ACHN (cell line): ENCODE data around the gene VAV2.

ENCODE experiments used
- DNase-seq: peaks from one replicate; pipeline ENCODE4 v3.0.0-alpha.2; 2015
- in situ Hi-C: cut with HindIII; loops from 2 replicates; pipeline ENCODE4 v1.10.0; 2017; ENCODE audit warnings: low sequenced_read_pairs, low pct_ligation_motif_present, low pct_unique_long_range_greater_than_20kb

Gene VAV2

DNA sequence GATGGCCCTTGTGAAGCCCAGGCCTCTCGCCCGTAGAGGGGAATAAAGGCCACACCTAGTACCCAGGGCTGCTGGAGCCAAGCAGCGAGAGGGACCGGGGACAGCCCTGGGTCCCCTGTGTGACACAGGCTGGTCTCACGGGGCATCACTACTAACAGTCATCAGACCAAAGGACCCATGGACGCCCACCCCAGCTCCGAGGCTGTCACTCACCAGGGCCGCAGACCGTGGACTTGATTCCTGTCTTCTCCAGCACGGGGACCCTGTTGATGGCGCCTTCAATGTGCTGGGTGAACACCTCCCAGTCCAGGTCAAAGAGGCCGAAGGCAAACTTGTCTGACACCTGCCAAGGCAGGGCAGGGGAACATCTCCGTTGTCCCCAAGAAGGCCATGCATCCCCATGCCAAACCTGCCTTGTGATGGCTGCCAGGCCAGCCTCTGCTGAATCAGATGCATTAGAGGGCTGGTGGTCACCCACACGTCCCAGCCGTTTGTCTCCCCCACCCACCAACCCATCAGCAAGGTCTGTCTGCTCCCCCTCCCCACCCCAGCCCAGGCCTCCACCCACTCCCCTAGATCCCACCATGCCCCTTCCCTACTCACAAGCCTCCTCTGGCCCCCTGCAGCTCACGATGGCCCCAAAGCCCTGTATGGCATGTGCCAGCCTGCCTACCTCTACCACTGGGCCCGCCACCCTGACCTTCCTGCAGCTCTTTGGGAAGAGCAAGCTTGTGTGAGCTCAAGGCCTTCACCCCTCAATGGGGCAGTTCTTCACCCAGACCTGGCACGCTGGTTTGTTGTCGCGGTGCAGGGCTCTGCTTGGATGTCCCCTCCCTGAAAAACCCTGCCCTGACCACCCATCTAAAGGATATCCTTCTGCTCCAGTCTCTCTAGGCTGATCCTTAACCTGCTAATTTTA is 274.8 kb downstream of the VAV2 start:
- DNase-seq: no peak
- in situ Hi-C loops: no loop called here

DNA sequence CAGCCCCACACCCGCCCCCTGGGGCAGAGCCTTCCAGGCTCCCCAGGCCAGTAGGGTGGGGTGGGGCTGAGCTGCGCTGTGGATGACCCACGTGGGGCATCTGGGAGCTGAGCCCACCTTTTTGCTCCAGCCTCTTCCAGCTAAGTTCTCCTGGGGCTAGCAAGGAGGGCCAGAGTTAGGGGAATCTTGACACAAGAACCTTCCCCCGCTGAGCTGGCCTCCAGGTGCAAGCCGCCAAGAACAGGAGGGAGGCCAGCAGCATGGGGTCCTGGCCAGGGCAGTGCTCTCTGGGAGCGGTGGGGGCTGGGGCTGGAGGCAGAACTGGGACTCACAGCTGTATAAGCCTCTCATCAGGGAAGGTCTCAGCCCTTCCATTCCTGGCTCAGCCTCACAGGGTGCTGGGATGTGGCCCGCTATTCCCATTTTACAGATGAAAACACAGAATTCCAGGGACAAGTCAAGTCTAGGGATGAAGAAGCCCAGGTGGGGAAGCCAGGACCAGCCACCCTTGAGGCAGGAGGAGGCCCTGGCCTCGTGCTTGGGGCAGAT is 275.5 kb downstream of the VAV2 start:
- DNase-seq: no peak
- in situ Hi-C loops: no loop called here

DNA sequence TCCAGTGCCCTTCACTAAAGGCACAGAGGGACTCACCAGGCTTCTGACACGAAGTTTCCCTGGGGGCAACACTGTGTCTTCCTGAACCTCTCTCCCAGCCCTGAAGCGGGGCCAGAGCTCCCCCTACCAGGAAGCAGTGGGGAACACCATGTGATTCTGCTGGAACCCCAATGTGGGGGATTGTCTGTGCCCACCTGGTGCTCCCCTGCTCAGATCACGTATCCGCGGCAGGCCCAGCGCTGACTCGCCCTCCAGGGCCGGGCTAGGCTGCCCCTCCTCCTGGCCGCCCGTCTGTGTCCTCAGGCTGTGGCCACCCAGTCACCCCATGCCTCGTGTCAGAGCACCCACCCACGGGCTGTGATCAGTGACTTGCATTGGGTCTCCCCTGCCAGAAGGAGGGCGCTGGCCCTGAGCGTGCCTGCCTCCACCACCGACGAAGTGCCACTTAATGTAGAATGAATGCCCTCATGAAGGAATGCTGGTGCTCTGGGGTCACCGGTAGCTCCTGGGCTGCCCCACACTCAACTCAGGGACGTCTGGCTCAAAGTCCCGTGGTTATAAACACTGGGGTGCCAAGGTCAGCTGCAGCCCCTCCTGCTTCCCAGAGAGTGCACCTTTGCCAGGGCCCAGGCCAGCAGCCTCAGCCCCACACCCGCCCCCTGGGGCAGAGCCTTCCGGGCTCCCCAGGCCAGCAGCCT is 276.1 kb downstream of the VAV2 start:
- in situ Hi-C loops: no loop called here
- DNase-seq: no peak

DNA sequence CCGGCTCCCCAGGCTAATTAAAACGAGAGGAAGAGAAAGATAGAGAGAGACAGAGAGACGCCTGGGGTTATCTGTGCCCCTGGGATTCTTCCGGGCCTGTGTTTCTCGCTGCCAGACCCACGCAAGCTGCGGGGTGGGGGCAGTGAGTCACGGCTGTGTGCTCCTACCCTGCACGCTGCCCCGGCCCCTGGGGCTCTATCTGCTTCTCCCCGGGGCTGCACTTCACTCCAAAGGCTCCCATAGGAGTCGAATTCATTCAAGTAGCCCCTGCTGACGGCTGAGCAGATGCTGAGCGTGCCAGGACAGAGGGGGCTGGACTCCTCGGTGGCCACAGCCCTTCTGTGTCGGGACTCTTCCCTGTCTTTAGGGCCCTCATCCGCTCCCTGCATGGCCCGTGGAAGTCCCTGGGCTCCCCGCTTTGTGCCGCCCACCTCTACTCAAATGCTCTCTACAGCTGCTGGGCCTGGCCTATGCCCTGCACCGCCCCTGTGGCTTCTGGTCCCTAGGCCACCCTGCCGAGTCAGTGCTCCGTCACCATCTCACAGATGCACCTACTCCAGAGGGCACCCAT is 276.7 kb downstream of the VAV2 start:
- in situ Hi-C loops: no loop called here
- no peak for DNase-seq

DNA sequence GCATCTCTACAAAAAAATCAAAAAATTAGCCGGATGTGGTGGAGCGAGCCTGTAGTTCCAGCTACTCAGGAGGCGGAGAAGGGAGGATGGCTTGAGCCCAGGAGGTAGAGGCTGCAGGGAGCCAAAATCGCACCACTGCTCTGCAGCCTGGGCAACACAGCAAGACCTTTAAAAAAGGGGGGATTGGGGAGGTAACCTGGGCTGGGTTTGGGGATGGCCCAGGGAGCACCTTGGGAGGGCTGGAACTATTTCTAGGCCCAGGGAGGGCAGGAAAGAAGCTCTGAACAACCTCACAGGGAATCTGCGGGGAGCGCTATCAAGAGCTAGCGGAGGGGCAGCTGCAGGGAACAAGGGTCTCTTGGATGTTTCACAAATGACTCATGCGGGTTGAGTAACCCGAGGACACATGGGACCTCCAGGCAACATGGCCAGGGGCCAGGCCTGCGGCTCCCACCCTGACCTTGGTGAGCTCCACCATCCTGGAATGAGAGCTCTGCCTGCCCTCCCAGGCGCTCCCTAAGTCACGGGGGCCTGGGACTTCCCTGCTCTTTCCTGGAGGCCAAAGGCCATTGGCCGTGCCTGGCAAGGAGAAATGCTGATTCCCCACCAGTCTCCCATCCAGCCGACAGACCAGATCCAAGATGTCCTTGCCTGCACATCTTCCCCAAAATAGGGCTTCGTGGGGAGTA is 277.4 kb downstream of the VAV2 start:
- no peak for DNase-seq
- in situ Hi-C loops: no loop called here

DNA sequence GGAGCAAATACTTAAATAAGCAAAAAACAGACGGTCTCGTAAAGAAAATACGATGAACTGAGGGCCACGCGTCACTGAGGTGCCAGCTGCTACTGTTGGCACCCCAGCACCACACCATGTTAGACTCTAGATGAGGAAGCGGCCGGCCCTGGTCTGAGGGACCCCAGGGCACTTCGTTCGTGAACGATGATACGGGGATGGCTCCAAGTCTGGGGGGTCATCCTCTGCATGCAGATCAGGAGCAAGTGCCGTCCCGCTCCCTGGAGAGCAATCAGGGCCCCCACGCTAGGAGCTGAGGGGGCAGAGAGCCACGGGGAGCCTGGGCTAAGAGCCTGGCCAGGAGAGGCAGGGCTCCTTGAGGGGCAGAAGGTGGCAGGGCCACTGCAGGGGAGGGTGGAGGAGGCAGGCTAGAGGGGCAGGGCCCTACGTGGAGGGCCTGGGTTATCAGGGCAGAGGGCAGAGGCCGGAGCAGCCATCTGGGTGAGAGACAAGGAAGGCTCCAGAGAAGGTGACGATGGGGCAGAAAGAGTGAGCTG is 278.1 kb downstream of the VAV2 start:
- DNase-seq: no peak
- in situ Hi-C loops: no loop called here

DNA sequence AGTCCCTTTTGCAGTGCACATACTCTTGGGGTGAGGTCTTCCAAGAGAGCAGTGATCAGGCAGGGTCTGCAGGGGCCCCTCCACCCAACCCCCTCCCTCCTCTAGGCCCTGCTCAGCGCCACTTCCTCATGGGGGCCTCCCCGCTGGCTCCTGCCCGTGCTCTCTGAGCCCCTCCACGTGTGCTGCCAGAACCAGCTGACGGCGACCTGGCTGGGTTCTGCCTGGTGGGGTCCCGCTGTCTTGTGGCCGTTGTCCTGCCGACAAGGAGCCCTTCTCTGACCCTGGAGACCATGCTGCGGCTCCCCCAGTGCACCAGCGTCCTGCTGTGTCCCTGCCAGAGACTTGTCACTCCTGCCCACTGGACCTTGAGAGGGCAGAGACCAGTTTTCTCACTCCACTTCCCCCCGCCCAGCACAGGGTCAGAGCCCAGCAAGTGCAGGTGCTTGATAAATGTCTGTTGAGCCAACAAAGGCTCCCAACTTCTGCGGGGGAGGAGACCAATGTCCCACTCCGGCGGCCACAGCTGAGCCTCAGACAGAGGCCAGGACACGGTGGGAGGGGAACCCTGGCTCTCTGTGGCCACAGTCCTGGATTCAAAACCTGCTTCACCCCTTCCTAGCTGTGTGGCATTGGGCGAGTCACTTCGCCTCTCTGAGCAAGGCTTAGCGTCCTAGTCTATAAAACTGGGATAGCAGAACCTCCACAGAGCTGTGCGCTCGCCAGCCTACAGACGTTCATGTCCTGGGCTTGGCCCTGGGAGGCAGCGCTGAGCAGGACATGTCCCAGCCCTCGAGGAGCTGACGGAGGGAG is 278.8 kb downstream of the VAV2 start:
- DNase-seq: no peak
- in situ Hi-C loops: no loop called here

DNA sequence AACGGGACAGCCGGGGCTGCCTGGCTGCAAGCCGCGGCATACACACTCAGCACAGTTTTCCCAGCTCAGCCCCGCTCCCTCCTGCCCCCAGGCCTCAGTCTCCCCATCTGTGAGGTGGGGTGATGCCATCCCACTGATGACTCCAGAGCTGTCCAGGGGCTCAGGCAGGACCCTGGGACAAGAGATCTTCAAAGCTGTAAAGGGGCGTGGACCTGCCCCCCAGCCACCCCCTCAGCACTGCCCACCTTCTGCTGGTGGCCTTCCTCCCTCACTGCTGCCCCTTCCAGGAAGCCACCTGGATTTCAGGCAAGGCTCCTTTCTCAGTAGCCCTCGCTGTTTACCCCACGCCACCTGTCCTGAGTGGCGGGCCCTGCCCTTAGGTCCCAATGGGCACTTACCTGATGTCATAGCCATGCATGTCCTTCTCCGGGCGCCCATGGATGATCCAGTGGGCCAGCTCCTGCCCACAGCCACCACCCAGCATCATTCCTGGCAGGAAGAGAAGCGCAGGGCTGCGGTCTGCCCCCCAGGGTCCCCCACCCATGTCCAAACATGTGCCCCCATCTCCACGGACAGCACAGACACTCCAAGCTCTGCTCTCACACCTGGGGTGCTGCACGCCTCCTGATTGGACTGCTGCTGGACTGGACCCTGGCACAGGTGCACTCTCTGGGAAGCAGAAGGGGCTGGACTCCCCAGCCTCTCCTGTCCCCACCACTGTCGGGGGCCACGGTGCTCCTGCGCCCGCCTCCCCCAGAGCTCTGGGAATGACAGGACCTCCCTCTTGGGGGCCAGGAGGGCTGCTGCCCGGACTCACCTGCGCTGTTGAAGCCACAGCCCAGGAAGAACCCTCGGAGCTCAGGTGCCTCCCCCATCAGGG is 279.7 kb downstream of the VAV2 start:
- in situ Hi-C loops: no loop called here
- no peak for DNase-seq
